ENCODE results near the gene HSP90B1. TPM values are rescaled to one million over a fixed set of nuclear protein-coding genes. Genes with fewer than 3 reads are reported as not detected.

The HSP90B1 gene
- total RNA-seq, 1 donor from 2014 or later = 517 TPM

GRCh38 chr12:103964805-103965204, 34.6 kb downstream of the HSP90B1 start:
- no peak for ATAC-seq
- intact Hi-C loops (cut with DNase I) = no loop called here
- no peak for DNase-seq (ENCODE audit: low spot score)

GRCh38 chr12:103965255-103965589, 35.0 kb downstream of the HSP90B1 start:
- DNase-seq (ENCODE audit: low spot score) (no peak), ATAC-seq (no peak)
- intact Hi-C loops (cut with DNase I) = no loop called here

- DNase-seq (ENCODE audit: low spot score) (peak; percentile 99), ATAC-seq (peak; percentile 99)
- intact Hi-C loops (cut with DNase I) = no loop called here
Observed at GRCh38 chr12:103965590-103966504, 35.6 kb downstream of the HSP90B1 start, which contains the start of gene TDG. Gene TDG (plus strand): TSS chr12:103965872. CDS start chr12:103966038, 166 bp downstream.

- no peak for ATAC-seq
- intact Hi-C loops (cut with DNase I) = no loop called here
- no peak for DNase-seq (ENCODE audit: low spot score)
Observed at GRCh38 chr12:103966736-103967135, 36.5 kb downstream of the HSP90B1 start.

GRCh38 chr12:103969391-103969790, 39.2 kb downstream of the HSP90B1 start:
- no peak for ATAC-seq

GRCh38 chr12:103973909-103974308, 43.7 kb downstream of the HSP90B1 start:
- ATAC-seq = no peak
- DNase-seq (ENCODE audit: low spot score) = no peak
- intact Hi-C loops (cut with DNase I) = no loop called here

More at GRCh38 chr12:103969391-103969790, 39.2 kb downstream of the HSP90B1 start:
- intact Hi-C loops (cut with DNase I) = no loop called here
- no peak for DNase-seq (ENCODE audit: low spot score)

- ATAC-seq (no peak), DNase-seq (ENCODE audit: low spot score) (no peak)
- intact Hi-C loops (cut with DNase I) = no loop called here
Observed at GRCh38 chr12:103975368-103975767, 45.2 kb downstream of the HSP90B1 start.

GRCh38 chr12:103978384-103978982, 48.3 kb downstream of the HSP90B1 start:
- DNase-seq (ENCODE audit: low spot score) (no peak), ATAC-seq (no peak)
- intact Hi-C loops (cut with DNase I) = no loop called here

GRCh38 chr12:103986829-103987228, 56.6 kb downstream of the HSP90B1 start:
- intact Hi-C loops (cut with DNase I) = no loop called here
- ATAC-seq = no peak

GRCh38 chr12:103994235-103994634, 64.0 kb downstream of the HSP90B1 start:
- intact Hi-C loops (cut with DNase I) = no loop called here
- no peak for DNase-seq (ENCODE audit: low spot score)
- ATAC-seq = no peak

More at GRCh38 chr12:103986829-103987228, 56.6 kb downstream of the HSP90B1 start:
- DNase-seq (ENCODE audit: low spot score) = no peak

GRCh38 chr12:103996595-103996994, 66.4 kb downstream of the HSP90B1 start:
- no peak for DNase-seq (ENCODE audit: low spot score)
- ATAC-seq = no peak
- intact Hi-C loops (cut with DNase I) = no loop called here

- peak; percentile 74 for ATAC-seq
- intact Hi-C loops (cut with DNase I) = no loop called here
- no peak for DNase-seq (ENCODE audit: low spot score)
Observed at GRCh38 chr12:103997286-103997900, 67.2 kb downstream of the HSP90B1 start.

Other genes starting within 250 kb of the HSP90B1 start
- gene NT5DC3, start 89.2 kb upstream of the HSP90B1 start, total RNA-seq = 26.2 TPM
- 18.4 TPM for gene TDG, start 35.5 kb downstream of the HSP90B1 start, total RNA-seq
- 44.8 TPM for gene GLT8D2, start 119.8 kb downstream of the HSP90B1 start, total RNA-seq
- 37.2 TPM for gene HCFC2, start 134.1 kb downstream of the HSP90B1 start, total RNA-seq
- gene NFYB, start 207.8 kb downstream of the HSP90B1 start, total RNA-seq = 47.9 TPM

All from sciatic nerve (tissue), 2 donors.